ENCODE data around the gene TEX10.
"Not testable (repeated sequence)": the region's sequence is repeated elsewhere in the genome, so short reads cannot be mapped to it uniquely, and the experiment has no call there.

Gene TEX10

DNA sequence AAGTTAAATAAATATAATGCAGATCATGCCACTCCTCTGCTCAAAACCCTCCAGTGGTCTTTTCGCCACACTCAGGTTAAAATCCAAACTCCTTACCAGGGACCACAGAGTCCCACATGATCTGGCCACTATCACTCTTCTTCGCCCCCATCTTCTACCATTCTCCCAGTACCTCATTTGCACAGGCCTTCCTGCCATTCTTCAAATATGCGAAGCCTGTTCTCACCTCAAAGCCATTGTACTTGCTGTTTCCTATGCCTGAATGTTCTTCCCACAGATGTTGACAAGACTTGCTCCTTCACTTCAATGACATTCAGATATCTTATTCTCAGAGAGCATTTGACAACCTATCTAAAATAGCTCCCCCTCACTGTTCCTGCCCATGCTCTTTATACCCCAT lies 10.9 kb downstream of the TEX10 start:
- no peak for FAIRE-seq

- FAIRE-seq, result no peak
Observed at GRCh38 chr9:100340224-100340623, 12.5 kb downstream of the TEX10 start.

DNA sequence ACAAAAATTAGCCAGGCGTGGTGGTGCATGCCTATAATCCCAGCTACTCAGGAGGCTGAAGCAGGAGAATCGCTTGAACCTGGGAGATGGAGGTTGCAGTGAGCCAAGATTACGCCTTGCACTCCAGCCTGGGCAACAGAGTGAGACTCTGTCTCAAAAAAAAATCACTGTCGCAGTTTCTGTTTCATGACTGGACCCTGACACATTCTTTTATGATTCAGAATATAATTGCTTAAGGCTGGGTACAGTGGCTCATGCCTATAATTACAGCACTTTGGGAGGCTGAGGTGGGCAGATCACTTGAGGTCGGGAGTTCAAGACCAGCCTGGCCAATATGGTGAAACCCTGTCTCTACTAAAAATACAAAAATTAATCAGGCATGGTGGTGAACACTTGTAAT lies 14.0 kb downstream of the TEX10 start:
- not testable (repeated sequence) for FAIRE-seq

DNA sequence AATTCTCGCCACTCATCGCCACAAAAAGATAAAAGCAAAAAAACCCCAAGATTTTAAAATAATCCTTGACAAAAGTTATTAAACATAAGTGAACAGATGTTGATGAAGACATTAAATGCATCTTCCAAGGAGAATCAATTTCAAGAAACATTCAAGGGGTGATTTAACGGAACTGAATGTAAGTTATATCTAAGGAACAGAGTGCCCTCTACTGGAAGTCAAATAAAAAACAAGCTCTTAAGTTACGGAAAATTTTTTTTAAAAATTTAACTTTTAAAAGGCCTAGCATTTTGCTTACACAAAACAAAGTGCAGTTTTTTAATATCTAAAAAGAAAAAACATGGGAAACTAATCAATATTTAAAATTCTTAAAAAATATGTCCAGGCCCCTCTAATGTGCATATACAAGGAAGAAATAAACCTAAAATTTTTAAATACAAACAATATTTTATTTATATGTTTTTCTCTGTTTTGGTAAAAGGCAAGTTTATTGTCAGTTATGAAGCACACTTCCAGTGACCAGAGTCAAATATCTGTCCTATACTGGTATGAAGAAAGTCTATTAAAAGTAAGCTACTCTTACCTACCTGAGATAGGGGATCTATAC lies 28.0 kb downstream of the TEX10 start:
- peak; percentile 97 for FAIRE-seq

- FAIRE-seq, result peak; percentile 88
Observed at GRCh38 chr9:100322954-100323536, 29.7 kb downstream of the TEX10 start.

DNA sequence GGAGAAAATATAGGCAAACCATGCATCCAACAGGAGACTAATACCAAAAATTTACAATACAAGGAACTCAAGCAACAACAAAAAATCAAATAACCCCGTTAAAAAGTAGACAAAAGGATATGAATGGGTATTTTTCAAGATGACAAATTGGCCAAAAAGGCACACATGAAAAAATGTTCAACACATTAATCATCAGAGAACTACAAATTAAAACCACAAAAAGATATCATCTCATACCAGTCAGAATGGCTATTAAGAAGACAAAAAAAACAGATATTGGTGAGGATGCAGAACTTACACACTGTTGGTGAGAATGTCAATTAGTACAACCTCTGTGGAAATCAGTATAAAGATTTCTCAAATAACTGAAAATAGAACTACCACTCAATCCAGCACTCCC lies 35.0 kb downstream of the TEX10 start:
- no peak for FAIRE-seq

GRCh38 chr9:100315561-100315960 lies 37.2 kb downstream of the TEX10 start:
- no peak for FAIRE-seq

DNA sequence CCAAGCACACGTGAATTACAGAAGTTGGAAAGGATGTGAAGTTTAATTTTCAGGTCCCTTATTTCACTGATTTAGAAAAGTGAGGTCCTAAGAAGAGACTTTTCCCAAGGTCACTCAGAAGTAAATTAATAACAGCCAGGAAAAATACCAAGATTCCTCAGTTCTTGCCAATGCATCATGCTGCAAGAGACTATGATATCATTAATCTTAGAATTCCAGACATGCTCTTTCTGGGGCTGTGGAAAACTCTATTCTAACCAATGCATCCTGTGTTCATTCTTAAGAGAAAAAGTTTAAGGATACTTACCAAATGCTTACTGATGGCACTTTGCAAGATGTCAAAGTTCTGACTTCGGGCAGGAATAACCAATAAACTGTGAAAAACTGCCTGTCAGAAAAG lies 42.8 kb downstream of the TEX10 start:
- no peak for FAIRE-seq

GRCh38 chr9:100308965-100309564 lies 43.7 kb downstream of the TEX10 start:
- no peak for FAIRE-seq

GRCh38 chr9:100307080-100307479 lies 45.7 kb downstream of the TEX10 start:
- FAIRE-seq, result no peak

- no peak for FAIRE-seq
Observed at GRCh38 chr9:100306283-100306682, 46.5 kb downstream of the TEX10 start.

DNA sequence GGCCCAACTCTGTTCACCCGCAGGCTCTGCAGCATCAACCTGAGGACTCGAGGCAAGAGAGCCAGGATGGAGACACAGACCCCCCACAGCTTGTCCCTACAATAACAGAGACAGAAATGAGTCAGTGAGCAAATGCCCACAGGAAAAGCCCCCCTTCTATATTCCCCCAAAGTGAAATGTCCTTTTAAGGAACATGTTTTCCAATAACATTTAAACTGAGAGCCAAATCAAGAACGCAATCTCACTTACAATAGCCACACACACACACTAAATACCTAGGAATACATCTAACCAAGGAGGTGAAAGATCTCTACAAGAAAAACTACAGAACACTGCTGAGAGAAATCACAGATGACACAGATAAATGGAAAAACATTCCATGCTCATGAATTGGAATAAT lies 49.0 kb downstream of the TEX10 start:
- FAIRE-seq, result no peak

DNA sequence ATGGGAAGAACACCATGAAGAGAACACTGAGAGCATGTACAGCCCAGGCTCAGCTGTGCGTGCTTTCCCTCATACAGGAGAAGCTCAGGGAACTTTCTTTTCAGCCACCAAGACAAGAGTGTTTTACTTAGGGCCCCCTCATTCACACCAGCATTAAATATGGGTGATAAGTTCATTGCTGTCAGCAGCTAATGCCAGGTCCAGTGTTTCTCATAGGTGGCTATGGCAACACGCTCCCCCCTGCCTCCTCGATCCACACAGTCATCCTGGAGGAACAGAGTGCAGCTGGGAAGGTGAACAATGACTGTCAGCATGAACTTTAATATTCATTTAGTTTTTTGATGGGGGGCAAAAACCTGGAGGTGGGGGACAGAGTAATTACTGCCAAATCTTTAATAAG lies 54.4 kb downstream of the TEX10 start:
- no peak for FAIRE-seq

DNA sequence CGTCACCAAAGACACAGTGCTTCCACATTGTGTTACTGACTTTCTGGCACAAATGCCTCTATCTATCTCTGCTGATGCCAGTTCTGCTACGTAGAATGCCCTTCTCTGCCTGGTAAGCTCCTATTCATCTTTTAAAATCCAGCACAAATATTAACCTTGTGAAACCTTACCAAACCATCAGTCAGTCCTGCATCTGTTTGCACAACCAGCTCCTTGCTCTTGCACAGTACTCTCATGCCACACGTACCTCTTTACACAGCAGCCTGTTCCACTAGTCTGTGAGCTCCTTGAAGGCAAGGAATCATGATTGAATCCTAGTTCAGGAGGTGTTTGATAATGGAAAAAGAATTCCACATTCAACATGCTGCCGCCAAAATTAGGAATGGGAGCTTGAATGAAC lies 56.3 kb downstream of the TEX10 start:
- no peak for FAIRE-seq

DNA sequence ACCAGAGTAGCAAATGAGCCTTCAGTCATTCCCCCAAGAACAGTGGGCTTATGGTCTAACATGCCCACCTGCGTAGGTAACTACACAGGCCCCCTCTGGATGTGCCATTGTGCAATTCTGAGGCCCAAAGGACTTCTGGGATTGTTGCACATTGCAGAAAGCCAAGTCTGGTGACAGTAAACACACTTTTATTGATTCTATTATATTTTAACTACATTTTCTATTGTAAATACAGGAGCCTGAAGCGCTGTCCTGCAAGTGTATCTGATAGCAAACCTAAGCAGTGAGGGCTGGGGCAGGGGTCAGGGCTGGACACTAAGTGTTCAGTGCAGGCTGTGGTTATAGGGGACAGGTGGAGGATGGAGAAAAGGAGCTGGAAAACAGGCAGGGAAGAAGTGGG lies 57.5 kb downstream of the TEX10 start:
- no peak for FAIRE-seq

DNA sequence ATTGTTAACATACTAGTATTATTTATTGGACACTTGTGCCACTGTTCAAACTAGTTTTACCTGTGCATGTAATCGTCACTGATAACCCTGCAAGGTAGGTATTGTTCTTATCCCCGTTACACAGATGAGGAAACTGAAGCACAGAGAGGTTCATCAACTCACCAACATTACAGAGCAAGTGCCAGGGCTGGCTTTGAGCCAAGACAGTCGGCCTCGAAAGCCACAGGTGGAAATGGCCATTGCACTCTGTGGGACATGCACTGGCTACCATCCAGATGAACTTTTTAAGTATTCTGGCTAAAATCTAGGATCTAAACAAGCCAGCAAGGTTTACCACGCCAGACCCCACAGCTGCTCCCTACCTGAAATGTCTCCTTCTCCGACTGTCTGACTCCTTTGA lies 57.9 kb downstream of the TEX10 start:
- no peak for FAIRE-seq

GRCh38 chr9:100294341-100294740 lies 58.4 kb downstream of the TEX10 start:
- no peak for FAIRE-seq

DNA sequence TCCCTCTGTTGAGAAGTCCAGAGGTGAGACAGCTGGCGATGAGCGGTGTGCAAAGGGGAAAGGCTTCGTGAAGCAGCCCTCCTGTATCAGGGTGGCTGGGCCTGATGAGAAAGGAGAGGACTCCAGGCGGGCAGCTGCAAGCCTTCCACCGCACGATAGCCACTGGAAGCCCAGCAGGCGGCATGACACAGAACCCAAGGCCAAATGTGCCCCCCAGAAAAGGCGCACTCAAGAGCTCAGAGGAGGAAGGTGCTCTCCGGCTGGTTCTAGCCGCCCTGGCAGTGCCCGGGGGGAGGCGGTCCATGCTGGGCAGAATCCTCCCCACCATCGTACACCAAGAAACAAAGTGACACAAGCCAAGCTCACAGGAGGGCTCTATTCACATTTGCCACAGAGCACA lies 60.3 kb downstream of the TEX10 start:
- no peak for FAIRE-seq

GRCh38 chr9:100290714-100291113 lies 62.0 kb downstream of the TEX10 start:
- FAIRE-seq, result no peak

DNA sequence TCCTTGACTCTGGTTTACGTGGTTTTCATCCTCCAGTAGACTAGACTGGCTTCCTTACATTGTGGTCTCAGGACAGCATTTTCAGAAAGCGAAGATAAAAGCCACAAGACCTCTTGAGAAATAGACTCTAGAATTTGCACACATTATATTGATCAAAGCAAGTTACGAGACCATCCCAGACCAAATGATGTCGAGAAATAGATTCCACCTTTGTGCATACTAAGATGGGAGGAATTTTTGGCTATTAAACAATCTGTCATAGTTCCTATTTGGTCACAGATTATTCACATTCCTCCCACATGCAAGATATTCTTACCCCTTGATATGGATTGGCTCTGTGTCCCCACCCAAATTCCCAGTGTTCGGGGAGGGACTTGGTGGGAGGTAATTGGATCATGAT lies 65.6 kb downstream of the TEX10 start:
- FAIRE-seq, result no peak

GRCh38 chr9:100286257-100286656 lies 66.5 kb downstream of the TEX10 start:
- FAIRE-seq, result no peak

DNA sequence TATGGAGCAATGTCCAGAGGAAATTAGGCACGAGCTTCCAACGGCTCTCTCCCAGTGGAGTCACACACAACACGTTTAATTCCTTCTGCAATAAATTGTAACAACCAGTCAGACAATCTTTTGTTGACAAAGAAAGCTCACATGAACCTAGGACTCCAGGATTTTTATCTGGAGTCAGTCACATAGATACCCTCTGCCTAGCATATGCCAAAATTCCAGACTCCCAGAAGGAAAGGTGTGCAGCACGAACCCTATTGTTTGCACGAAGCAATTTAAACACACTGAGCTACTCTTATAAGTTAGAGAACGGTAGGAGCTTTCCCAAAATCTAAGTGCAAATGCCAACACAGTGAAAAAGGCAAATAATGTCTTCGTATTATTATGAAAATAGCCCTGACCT lies 67.1 kb downstream of the TEX10 start:
- no peak for FAIRE-seq

DNA sequence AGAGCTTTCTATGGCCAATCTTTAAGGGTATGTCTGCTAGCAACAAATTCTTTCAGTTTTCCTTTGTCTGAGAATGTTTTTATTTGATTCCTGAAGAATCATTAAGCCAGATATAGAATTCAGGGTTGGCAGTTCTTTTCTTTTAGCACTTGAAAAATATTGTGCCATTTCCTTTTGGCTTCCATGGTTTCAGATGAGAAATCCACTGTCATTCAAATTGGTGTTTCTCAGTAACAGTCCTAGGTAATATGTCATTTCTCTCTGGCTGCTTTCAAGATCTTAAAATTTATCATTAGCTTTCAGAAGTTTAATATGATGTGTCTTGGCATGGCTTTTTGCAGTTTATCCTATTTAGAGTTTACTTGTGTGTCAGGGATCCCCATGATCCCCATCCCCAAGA lies 67.7 kb downstream of the TEX10 start:
- FAIRE-seq, result no peak

GRCh38 chr9:100284247-100284646 lies 68.5 kb downstream of the TEX10 start:
- no peak for FAIRE-seq

DNA sequence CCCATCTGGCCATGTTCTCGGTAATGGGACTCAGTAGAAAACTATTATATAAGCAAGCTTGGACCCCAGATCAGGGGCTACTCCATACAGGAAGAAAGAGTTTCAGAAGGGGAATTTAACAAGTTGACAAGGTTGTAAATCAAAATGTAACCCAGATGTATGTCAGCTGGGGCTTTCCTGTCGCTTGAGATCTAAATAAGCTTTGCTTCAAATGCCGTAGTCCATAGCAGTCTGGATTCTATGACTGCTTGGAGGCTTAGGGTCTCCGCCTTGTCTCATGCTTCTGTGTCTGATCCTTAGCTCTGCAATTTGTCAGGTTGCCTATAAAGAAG lies 70.4 kb downstream of the TEX10 start:
- FAIRE-seq, result no peak
